ENCODE measurements around the gene SLC8B1.

Gene SLC8B1

GRCh38 chr12:113287146-113287898, 47.6 kb downstream of the SLC8B1 start:
- no peaks in the 10 kb centered on the region for H3K4me1 ChIP-seq (ENCODE audit: control insufficient read depth, insufficient read depth, low read length)
- H3K36me3 ChIP-seq (ENCODE audit: control insufficient read depth, insufficient read depth, low read length), result peaks cover 34% of the 10 kb centered on the region
- H3K27me3 ChIP-seq (ENCODE audit: control insufficient read depth, insufficient read depth, low read length), result no peaks in the 10 kb centered on the region
- no peak overlapping the region for H3K4me3 ChIP-seq (ENCODE audit: low read depth, low read length)
- H3K9ac ChIP-seq (ENCODE audit: low read depth, low read length), result no peak overlapping the region
- no peaks in the 10 kb centered on the region for H3K9me3 ChIP-seq (ENCODE audit: control insufficient read depth, insufficient read depth, low read length)

DNA sequence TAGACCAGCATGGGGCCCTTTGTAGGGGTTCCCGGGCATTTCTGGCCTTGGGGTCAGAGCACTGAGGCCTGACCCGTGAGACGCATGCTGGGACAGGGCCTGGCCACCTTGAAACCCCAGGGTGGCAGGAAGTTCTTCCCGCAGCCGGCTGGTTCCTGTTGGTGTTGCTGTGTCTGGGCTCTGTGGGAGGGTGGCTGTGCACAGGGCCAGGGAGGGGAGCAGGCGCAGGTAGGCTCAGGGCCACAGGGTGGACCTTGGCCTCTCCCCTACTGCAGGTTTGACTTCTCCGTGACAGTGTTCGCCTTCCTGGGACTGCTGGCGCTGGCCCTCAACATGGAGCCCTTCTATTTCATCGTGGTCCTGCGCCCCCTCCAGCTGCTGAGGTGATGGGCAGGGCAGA, 48.2 kb downstream of the SLC8B1 start:
- Histone ChIP-seq H3K9me3 (ENCODE audit: control insufficient read depth, insufficient read depth, low read length) (no peaks in the 10 kb centered on the region), H3K27me3 (ENCODE audit: control insufficient read depth, insufficient read depth, low read length) (no peaks in the 10 kb centered on the region), H3K4me1 (ENCODE audit: control insufficient read depth, insufficient read depth, low read length) (no peaks in the 10 kb centered on the region), H3K36me3 (ENCODE audit: control insufficient read depth, insufficient read depth, low read length) (peaks cover 34% of the 10 kb centered on the region), H3K4me3 (ENCODE audit: low read depth, low read length) (no peak overlapping the region), H3K9ac (ENCODE audit: low read depth, low read length) (no peak overlapping the region)

GRCh38 chr12:113285679-113286610, 49.0 kb downstream of the SLC8B1 start:
- Histone ChIP-seq H3K4me3 (ENCODE audit: low read depth, low read length) (no peak overlapping the region), H3K36me3 (ENCODE audit: control insufficient read depth, insufficient read depth, low read length) (peaks cover 31% of the 10 kb centered on the region), H3K27me3 (ENCODE audit: control insufficient read depth, insufficient read depth, low read length) (no peaks in the 10 kb centered on the region), H3K9me3 (ENCODE audit: control insufficient read depth, insufficient read depth, low read length) (no peaks in the 10 kb centered on the region), H3K4me1 (ENCODE audit: control insufficient read depth, insufficient read depth, low read length) (no peaks in the 10 kb centered on the region), H3K9ac (ENCODE audit: low read depth, low read length) (no peak overlapping the region)

DNA sequence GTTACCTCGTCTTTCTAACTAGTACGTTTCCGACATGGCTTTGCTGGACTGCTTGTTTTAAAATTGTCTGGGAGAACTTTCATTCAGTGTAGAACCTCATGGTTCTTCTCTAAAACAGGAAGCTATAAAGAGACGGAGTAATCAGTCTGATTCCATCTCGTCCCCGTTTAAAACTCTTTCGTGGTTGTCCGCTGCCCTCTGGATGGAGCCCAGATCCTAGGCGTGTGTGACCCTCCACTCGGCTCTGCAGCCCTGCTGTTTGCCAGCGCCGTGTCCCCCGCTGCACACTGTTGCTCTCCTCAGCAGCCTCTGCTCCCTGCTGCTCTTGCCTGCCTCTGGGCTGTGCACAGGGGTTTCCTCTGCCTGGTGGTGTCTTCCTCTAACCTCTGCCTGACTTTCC, 50.2 kb downstream of the SLC8B1 start:
- no peak overlapping the region for H3K4me3 ChIP-seq (ENCODE audit: low read depth, low read length)
- no peaks in the 10 kb centered on the region for H3K27me3 ChIP-seq (ENCODE audit: control insufficient read depth, insufficient read depth, low read length)
- H3K36me3 ChIP-seq (ENCODE audit: control insufficient read depth, insufficient read depth, low read length), result peaks cover 19% of the 10 kb centered on the region
- H3K9me3 ChIP-seq (ENCODE audit: control insufficient read depth, insufficient read depth, low read length), result no peaks in the 10 kb centered on the region
- H3K4me1 ChIP-seq (ENCODE audit: control insufficient read depth, insufficient read depth, low read length), result no peaks in the 10 kb centered on the region
- H3K9ac ChIP-seq (ENCODE audit: low read depth, low read length), result no peak overlapping the region

DNA sequence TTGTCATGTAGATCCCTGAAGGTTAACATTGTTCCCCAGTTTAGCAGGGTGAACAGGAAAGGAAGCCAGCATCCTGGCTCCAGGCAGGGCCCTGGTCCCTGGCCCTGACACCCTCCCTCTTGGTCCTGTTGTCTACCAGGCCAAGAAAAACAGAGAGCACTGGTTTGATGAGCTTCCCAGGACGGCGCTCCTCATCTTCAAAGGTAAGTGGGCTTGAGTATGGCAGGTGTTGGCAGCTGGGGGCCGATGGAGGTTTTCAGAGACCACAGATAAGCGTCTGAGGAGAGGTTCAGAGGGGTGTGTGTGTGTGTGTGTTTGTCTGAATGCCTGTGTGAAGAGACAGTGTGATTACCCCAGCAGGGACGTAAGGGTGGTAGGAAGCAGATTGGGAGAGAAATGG, 56.3 kb downstream of the SLC8B1 start:
- Histone ChIP-seq H3K36me3 (ENCODE audit: control insufficient read depth, insufficient read depth, low read length) (peaks cover 3% of the 10 kb centered on the region), H3K9ac (ENCODE audit: low read depth, low read length) (no peak overlapping the region), H3K27me3 (ENCODE audit: control insufficient read depth, insufficient read depth, low read length) (no peaks in the 10 kb centered on the region), H3K9me3 (ENCODE audit: control insufficient read depth, insufficient read depth, low read length) (no peaks in the 10 kb centered on the region), H3K4me3 (ENCODE audit: low read depth, low read length) (no peak overlapping the region), H3K4me1 (ENCODE audit: control insufficient read depth, insufficient read depth, low read length) (no peaks in the 10 kb centered on the region)

GRCh38 chr12:113278141-113278540, 56.8 kb downstream of the SLC8B1 start:
- no peak overlapping the region for H3K9ac ChIP-seq (ENCODE audit: low read depth, low read length)

DNA sequence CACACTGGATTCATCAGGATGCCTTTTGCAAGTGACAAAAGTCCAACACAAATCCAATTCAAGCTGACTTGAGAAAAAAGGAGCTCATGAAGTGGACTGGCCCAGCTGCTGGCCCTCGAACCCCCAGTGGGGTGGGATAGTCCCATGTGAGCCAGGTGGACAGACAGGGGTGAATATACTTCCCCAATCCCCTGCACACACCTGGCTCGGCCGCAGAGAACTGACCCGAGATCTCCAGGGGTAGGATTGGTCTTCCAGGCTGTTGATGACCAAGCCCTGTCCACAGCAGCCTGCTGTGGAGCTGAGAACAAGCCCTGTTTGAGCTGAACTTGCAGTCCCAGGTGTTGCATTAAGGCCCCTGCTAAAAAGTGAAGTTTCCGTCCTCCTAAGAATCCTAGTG, 57.4 kb downstream of the SLC8B1 start:
- peaks cover 6% of the 10 kb centered on the region for H3K36me3 ChIP-seq (ENCODE audit: control insufficient read depth, insufficient read depth, low read length)
- H3K4me1 ChIP-seq (ENCODE audit: control insufficient read depth, insufficient read depth, low read length), result no peaks in the 10 kb centered on the region
- no peaks in the 10 kb centered on the region for H3K9me3 ChIP-seq (ENCODE audit: control insufficient read depth, insufficient read depth, low read length)
- no peaks in the 10 kb centered on the region for H3K27me3 ChIP-seq (ENCODE audit: control insufficient read depth, insufficient read depth, low read length)
- no peak overlapping the region for H3K9ac ChIP-seq (ENCODE audit: low read depth, low read length)
- no peak overlapping the region for H3K4me3 ChIP-seq (ENCODE audit: low read depth, low read length)

More at GRCh38 chr12:113278141-113278540, 56.8 kb downstream of the SLC8B1 start:
- no peaks in the 10 kb centered on the region for H3K9me3 ChIP-seq (ENCODE audit: control insufficient read depth, insufficient read depth, low read length)
- peaks cover 3% of the 10 kb centered on the region for H3K36me3 ChIP-seq (ENCODE audit: control insufficient read depth, insufficient read depth, low read length)
- no peaks in the 10 kb centered on the region for H3K4me1 ChIP-seq (ENCODE audit: control insufficient read depth, insufficient read depth, low read length)
- H3K4me3 ChIP-seq (ENCODE audit: low read depth, low read length), result no peak overlapping the region
- H3K27me3 ChIP-seq (ENCODE audit: control insufficient read depth, insufficient read depth, low read length), result no peaks in the 10 kb centered on the region

DNA sequence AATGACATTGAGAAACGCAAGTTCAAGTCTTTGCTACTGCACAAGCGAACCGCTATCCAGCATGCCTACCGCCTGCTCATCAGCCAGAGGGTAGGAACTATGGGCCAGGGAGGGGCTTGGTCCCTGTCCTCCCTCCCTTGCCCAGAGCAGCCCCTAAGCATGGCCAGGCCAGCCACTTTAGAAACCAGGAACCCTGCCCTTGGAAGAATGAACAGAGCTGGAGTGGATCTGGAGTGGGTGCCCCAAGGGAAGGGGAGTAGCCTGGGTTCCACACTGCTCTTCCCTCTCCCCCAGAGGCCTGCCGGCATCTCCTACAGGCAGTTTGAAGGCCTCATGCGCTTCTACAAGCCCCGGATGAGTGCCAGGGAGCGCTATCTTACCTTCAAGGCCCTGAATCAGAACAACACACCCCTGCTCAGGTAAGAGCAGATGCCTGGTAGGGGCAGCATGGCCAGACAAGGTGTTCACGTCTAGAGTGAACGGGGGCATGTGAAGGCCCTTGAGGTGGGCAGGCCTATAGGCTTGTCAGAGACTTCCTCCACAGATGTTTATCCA, 57.9 kb downstream of the SLC8B1 start:
- Histone ChIP-seq H3K9ac (ENCODE audit: low read depth, low read length) (no peak overlapping the region), H3K27me3 (ENCODE audit: control insufficient read depth, insufficient read depth, low read length) (no peaks in the 10 kb centered on the region), H3K4me1 (ENCODE audit: control insufficient read depth, insufficient read depth, low read length) (no peaks in the 10 kb centered on the region), H3K4me3 (ENCODE audit: low read depth, low read length) (no peak overlapping the region), H3K9me3 (ENCODE audit: control insufficient read depth, insufficient read depth, low read length) (no peaks in the 10 kb centered on the region), H3K36me3 (ENCODE audit: control insufficient read depth, insufficient read depth, low read length) (peaks cover 6% of the 10 kb centered on the region)

DNA sequence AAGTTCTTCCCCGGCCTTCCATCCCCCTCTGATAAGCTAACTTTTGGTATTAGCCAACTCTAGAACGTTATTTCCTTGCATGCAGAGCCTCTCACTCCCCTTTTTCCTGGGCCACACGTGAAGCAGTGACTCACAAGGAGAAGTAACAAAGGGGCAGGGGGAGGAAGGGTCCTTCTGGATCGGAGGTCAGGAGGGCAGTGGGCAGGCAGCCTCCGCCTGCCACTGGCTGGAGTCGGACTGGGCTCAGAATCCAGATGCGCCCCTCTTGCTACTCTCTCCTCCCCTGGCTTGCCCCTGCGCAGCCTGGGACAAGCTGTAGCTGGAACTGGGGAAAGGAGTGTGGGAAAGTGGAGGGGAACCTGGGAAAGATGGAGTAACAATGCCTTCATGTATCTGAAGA, 58.6 kb downstream of the SLC8B1 start:
- Histone ChIP-seq H3K36me3 (ENCODE audit: control insufficient read depth, insufficient read depth, low read length) (peaks cover 6% of the 10 kb centered on the region), H3K4me1 (ENCODE audit: control insufficient read depth, insufficient read depth, low read length) (no peaks in the 10 kb centered on the region), H3K27me3 (ENCODE audit: control insufficient read depth, insufficient read depth, low read length) (no peaks in the 10 kb centered on the region), H3K9ac (ENCODE audit: low read depth, low read length) (no peak overlapping the region), H3K9me3 (ENCODE audit: control insufficient read depth, insufficient read depth, low read length) (no peaks in the 10 kb centered on the region), H3K4me3 (ENCODE audit: low read depth, low read length) (no peak overlapping the region)

DNA sequence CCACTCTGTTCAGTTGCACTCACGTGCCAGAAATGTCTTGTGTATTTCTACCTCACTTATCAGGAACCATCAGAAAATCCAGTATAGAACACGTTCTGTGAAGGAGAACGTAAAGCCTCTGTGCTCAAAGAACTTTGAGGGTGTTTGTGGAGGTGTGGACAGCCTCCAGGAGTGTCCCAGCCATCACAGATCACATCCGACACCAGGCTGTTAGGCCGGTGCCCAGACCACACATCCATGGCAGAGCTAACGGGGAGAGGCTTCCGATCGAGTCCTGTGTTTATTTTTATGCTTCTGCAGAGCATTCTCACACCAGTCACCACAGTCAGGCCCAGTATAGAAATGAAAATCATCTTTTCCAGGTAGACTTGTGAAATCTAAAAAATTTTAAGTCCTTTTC, 60.1 kb downstream of the SLC8B1 start:
- Histone ChIP-seq H3K4me1 (ENCODE audit: control insufficient read depth, insufficient read depth, low read length) (no peaks in the 10 kb centered on the region), H3K36me3 (ENCODE audit: control insufficient read depth, insufficient read depth, low read length) (peaks cover 6% of the 10 kb centered on the region), H3K27me3 (ENCODE audit: control insufficient read depth, insufficient read depth, low read length) (no peaks in the 10 kb centered on the region), H3K9ac (ENCODE audit: low read depth, low read length) (no peak overlapping the region), H3K4me3 (ENCODE audit: low read depth, low read length) (no peak overlapping the region), H3K9me3 (ENCODE audit: control insufficient read depth, insufficient read depth, low read length) (no peaks in the 10 kb centered on the region)

GRCh38 chr12:113273053-113273725, 61.7 kb downstream of the SLC8B1 start:
- no peaks in the 10 kb centered on the region for H3K9me3 ChIP-seq (ENCODE audit: control insufficient read depth, insufficient read depth, low read length)
- peak overlapping the region; percentile 24 for H3K9ac ChIP-seq (ENCODE audit: low read depth, low read length)
- no peak overlapping the region for H3K4me3 ChIP-seq (ENCODE audit: low read depth, low read length)
- H3K36me3 ChIP-seq (ENCODE audit: control insufficient read depth, insufficient read depth, low read length), result peaks cover 6% of the 10 kb centered on the region
- H3K27me3 ChIP-seq (ENCODE audit: control insufficient read depth, insufficient read depth, low read length), result no peaks in the 10 kb centered on the region
- H3K4me1 ChIP-seq (ENCODE audit: control insufficient read depth, insufficient read depth, low read length), result no peaks in the 10 kb centered on the region
